Fibroblast of skin of back (primary cell): ENCODE measurements around the gene NOX3.
"Not testable (repeated sequence)": the region's sequence is repeated elsewhere in the genome, so short reads cannot be mapped to it uniquely, and the experiment has no call there.

ENCODE experiments used
- DNase-seq: peaks from one replicate; pipeline ENCODE4 v3.0.0-alpha.2; 2013

NOX3 gene

GRCh38 chr6:155466539-155466938 lies 10.9 kb upstream of the NOX3 start:
- no peak for DNase-seq

- DNase-seq: peak; percentile 28
Observed at GRCh38 chr6:155461556-155461955, 5.9 kb upstream of the NOX3 start.

GRCh38 chr6:155454471-155454870 lies 1.2 kb downstream of the NOX3 start:
- DNase-seq: no peak

GRCh38 chr6:155454008-155454407 lies 1.6 kb downstream of the NOX3 start:
- DNase-seq: no peak

GRCh38 chr6:155452576-155452975 lies 3.1 kb downstream of the NOX3 start:
- no peak for DNase-seq

GRCh38 chr6:155451530-155451929 lies 4.1 kb downstream of the NOX3 start:
- not testable (repeated sequence) for DNase-seq

- no peak for DNase-seq
Observed at GRCh38 chr6:155450240-155450581, 5.4 kb downstream of the NOX3 start.

- no peak for DNase-seq
Observed at GRCh38 chr6:155449450-155450239, 6.0 kb downstream of the NOX3 start.

GRCh38 chr6:155448668-155449449 lies 6.8 kb downstream of the NOX3 start:
- DNase-seq: no peak

GRCh38 chr6:155447949-155448348 lies 7.7 kb downstream of the NOX3 start:
- DNase-seq: no peak

GRCh38 chr6:155444952-155445903 lies 10.4 kb downstream of the NOX3 start:
- DNase-seq: no peak

- DNase-seq: no peak
Observed at GRCh38 chr6:155444120-155444917, 11.3 kb downstream of the NOX3 start.

- DNase-seq: no peak
Observed at GRCh38 chr6:155443168-155443567, 12.5 kb downstream of the NOX3 start.

- no peak for DNase-seq
Observed at GRCh38 chr6:155442562-155442961, 13.1 kb downstream of the NOX3 start.

GRCh38 chr6:155441112-155441465 lies 14.6 kb downstream of the NOX3 start:
- DNase-seq: no peak

- DNase-seq: no peak
Observed at GRCh38 chr6:155440398-155441111, 15.1 kb downstream of the NOX3 start.

GRCh38 chr6:155439376-155439775 lies 16.3 kb downstream of the NOX3 start:
- no peak for DNase-seq

GRCh38 chr6:155436981-155437749 lies 18.5 kb downstream of the NOX3 start:
- peak; percentile 39 for DNase-seq

- no peak for DNase-seq
Observed at GRCh38 chr6:155434829-155435423, 20.7 kb downstream of the NOX3 start.

GRCh38 chr6:155434096-155434495 lies 21.5 kb downstream of the NOX3 start:
- DNase-seq: no peak
